Fibroblast of skin of right biceps (primary cell): Measurements from ENCODE around the gene ADAMTS2.

Experiments
- DNase-seq: peaks from one replicate; pipeline ENCODE4 v3.0.0-alpha.2; 2013

The ADAMTS2 gene

DNA sequence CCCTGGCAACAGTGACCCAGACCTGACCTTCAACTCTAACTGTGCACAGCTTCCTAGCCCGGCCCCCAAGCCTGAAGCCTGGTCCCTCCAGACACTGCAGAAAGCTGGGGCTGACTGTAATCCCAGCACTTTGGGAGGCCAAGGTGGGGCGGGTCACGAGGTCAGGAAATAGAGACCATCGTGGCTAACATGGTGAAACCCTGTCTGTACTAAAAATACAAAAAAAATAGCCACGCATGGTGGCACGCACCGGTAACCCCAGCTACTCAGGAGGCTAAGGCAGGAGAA is 35.9 kb downstream of the ADAMTS2 start:
- DNase-seq = no peak

DNA sequence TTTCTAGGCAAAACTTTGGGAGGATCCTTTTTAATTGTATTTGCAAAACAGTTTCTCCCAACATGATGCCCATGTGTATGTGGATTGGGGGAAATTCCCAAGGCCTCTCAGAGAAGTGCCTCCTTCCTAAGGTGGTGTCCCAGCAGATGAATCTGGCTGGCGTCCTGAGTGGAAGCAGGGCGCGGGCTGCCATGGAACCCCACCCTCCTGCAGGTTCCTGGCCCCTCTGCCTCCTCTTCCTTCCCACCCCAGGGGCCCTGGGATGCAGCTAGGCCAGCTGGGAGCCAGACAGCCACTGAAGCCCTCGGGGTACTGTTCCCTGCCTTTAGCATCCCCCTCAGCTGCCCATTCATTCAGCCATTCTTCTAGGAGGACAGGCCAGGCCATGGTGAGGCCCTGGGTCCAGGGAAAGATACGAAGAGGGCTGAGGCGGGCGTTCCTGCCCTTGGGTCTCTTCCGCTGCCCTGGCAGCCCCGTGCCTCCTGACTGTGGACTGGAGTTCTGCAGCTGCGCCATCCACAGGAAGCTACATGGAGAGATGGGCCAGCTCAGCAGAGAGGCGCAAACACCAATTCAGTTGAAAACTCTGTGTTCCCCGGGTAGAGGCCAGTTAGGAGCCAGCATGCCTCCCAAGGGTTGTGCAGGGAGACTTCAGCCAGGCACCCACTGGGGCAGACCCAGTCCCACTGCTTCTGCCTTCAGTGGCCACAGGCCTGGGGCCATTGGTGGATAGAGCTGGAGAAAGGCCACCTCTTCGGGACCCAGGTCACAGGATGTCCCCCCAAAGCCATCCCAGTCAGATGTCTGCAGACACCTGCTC is 36.5 kb downstream of the ADAMTS2 start:
- no peak for DNase-seq

DNA sequence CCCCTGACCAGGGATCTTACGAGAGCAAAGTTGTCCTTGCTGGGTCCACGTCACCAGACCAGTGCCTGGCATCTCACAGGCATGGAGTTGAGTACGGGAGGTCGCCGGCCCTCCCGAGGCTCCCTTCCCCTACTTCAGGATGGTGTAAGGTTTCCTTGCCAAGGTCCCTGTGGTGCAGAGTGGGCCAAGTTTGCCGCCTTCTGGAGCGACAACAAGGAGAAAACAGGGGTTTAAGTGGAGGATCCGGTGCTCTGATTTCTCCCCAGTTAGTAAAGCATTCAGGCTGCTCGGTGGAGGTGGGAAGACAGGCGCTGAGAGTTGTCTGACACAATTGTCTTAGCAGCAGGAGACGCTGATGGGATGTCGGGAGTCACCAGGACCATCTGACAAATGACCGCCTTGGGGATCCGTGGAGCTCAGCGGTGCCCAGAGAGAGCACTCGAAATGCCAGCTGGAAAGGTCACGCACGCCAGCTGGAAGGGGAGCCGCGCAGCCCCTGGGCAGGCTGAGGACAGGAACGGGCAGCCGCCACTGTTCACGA is 37.3 kb downstream of the ADAMTS2 start:
- no peak for DNase-seq

DNA sequence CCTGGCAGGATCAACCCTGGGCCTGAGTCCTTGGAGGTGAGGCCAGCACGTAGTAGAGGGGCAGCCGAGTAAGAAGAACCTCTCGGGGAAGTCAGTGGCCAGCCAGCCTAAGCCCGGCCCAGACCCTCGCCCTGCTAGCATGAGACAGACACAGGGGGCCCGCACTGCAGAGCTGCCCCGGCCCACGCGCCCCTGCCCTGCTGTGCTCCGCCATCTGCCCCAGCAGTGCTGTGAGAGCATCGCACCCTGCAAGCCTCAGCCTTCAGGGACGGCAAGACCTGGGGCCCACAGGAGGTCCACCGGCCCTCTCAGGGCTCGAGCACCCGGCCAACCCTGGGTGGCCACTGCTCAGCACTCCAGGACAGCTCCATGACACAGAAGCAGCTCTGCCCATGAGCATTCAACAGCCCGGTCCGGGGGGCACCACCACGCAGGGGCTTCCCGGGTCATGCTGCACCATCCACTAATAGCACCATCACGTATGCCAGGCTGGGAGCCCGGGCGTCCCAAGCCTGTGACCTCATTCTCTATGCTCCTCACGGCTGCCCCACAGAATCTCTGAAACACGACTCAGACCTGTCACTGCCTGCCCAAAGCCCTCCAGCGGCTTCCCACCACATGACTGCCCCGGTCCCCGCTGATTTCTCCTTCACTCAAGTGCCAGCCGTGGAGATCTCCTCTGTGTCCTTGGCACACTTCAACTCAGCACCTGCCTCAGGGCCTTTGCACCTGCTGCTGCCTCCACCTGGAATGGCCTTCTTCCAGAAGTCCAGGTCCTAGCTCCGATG is 38.1 kb downstream of the ADAMTS2 start:
- peak; percentile 38 for DNase-seq

DNA sequence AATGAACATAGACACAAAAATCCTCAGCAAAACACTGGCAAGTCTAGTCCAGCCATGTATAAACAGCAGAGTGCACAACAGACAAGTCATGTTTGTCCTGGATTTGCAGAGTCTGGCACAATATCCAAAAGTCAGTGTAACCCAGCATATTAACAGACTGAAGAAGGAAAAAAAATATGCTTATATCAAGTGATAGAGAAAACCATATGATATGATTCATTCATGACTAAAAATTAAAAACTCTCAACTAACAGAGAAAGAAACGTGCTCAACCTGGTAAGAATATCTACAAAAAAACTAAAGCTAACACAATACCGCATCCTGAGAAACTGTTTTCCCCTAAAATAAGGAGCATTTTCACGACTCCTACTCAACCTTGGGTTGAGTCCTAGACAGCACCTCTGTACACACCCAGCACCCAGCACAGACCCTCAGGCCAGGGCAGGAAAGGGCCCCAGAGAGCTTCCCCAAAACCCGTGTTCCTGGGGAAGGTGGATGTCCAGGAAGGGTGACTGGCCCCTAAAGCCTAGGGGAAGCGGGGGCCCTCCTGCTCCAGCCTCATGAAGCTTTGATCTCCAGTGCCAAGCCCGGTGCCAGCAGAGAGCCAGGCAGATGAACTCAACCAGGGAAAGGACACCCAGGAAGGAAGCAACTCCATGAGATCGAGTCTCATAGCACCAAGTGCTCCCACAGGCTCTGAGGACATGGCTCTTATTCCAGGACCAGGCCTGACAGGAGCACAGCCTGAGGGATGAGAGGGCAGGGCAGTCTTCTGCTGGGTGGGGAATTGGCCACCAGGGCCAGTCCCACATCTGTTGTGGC is 38.9 kb downstream of the ADAMTS2 start:
- DNase-seq = peak; percentile 58

DNA sequence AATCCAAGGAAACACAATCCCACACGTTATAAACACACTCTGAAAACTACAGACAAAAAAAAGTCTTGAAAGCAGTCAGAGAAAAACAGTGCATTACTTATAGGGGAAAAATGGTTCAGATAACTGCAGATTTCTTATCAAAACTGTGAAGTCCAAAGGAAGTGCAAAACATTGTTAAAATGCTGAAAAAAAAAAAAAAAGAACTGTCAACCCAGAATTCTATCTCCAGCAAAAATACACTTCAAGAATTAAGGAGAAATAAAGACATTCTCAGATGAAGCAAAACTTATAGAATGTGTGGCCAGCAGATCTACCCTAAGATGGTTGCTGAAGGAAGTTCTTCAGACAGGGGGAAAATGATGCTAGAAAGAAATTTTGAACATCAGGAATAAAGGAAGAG is 40.4 kb downstream of the ADAMTS2 start:
- no peak for DNase-seq

DNA sequence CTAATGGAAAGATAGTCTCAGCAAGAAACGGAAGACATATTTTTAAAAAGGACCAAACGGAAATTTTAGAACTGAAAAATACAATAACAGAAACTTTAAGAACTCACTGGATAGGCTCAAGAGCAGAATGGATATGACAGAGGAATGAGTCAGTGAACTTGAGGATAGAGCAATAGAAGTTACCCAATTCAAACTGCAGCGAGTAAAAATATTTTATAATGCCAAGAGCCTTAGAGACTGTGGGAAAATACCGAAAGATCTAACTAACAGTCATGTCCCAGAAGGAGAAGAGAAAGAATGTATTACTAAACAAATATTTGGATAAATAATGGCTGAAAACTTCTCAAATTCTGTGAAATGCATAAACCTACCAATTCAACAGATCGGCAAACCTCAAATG is 40.8 kb downstream of the ADAMTS2 start:
- peak; percentile 86 for DNase-seq

DNA sequence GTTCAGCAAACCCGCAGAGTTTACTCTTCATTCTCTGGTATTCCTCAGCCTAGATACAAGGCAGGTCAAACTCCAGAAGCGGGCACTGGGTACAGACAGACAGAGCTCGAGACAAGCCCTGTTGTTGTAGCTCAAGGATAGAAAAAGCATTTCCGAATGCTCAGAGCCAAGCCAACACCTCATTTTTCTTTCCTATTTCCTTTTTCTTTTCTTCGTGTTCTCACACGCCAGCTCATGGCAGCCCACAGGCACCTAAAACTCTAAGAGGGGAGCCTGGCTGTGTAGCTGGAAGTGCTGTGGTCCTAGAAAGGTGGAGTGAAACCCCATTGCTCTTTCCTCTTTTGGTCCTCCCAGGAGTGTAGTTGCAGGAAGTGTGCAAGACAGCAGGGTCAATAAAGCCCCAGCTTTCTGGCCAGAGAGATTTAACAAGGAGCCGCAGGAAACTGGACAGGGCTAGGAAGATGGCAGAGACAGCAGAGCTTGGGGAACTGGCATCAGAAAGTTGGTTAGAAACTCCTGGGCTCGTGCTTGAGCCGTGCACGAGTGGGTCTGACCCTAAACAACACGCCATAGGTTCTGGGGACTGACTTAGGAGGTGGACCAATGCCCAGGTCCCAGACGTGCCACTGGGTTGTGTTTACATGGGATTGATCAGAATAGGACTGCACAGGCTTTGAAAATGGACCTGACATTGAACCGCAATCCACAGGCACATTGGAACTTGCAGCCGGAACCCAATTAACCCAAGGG is 41.6 kb downstream of the ADAMTS2 start:
- no peak for DNase-seq

DNA sequence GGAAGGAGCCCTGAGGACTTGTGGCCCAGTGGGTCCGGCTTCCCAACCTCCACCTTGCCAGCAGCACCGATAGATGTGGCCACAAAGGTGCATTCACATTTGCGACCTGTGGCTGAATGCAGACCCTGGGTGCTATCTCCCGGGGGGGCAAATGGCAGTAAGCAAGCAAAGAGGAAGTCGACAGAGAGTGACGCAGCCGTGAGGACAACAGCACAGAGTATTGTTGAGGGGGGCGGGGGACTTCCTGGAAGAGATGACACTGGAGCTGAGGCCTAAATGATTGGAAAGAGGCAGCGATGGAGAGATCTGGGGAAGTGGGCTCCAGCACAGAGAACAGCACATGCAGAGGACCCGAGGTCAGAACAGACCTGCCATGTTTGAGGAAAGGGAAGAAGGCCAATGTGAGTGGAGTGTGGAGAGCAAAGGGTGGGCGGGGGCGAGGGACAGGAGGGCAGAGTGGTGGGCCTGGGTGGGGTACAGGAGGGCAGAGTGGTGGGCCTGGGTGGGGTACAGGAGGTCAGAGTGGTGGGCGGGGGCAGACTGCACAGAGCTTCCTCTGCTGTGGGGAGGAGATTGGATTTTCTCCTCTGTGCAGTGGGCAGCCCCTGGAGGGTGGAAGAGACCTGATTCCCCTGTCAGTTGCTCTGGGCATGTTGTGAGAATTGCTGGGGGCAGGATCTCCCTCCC is 42.6 kb downstream of the ADAMTS2 start:
- no peak for DNase-seq

DNA sequence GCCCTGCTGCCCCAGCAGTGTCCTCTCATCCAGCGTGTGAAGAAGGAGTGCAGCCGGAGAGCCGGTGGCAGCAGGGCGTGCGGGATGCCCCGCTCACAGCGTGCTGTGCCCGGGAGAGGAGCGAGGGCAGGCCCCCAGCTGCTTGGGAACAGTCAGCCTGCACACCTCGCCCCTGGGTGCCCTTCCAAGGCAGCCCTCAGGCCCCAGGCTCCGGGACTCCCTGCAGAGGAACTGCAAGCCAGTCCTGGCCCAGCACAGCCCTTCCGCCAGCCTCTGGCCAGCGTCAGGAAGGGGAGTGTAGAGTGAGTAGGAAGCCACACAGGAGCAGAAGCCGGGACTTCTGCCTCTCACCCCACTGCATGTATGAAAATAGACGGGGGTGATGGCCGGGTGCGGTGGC is 43.5 kb downstream of the ADAMTS2 start:
- DNase-seq = no peak

DNA sequence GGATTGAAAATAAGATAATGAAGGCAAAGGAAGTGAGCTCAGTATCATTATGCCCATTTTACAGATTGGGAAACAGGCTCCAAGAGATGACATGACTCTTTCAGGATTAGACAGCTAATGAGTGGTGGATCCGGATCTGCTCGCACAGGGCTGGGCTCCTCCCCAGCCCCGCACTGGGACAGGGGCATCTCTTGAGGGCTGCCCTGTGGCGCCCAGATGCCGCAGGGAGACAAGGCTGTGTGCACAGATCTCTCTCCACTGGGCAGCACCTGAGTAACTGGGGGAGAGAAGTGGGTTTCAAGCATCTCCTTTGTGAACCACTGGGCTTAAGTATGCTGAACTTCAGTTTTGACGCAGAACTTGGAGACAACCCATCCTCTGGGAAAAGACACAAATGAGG is 43.9 kb downstream of the ADAMTS2 start:
- no peak for DNase-seq

DNA sequence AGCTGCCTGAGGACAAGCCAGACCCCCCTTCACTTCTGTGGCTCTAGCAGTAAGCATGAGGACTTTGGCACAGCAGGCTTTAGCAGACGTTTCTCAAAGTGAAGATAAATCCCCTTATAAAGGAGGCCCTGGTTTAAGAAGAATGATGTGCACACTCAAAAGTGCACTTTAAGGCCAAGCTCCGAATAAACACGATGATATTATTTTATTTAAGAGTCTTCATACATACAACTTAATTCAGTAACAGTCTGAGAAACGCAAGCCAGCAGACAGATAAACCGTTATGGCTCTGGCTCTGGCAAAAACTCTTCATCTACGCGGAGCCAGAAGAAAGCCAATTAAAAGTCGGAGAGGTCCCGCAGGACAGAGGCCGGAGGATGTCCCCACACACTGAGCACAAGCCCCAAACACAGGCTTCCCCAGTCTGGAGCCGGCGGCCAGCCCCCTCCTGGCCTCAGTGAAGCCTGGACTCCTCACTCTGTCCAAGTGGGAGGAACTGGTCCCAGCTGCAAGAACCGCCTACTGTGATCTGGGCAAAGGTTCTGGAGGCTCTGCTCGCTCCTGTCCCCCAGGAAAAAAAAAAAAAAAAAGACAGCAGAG is 44.6 kb downstream of the ADAMTS2 start:
- no peak for DNase-seq

DNA sequence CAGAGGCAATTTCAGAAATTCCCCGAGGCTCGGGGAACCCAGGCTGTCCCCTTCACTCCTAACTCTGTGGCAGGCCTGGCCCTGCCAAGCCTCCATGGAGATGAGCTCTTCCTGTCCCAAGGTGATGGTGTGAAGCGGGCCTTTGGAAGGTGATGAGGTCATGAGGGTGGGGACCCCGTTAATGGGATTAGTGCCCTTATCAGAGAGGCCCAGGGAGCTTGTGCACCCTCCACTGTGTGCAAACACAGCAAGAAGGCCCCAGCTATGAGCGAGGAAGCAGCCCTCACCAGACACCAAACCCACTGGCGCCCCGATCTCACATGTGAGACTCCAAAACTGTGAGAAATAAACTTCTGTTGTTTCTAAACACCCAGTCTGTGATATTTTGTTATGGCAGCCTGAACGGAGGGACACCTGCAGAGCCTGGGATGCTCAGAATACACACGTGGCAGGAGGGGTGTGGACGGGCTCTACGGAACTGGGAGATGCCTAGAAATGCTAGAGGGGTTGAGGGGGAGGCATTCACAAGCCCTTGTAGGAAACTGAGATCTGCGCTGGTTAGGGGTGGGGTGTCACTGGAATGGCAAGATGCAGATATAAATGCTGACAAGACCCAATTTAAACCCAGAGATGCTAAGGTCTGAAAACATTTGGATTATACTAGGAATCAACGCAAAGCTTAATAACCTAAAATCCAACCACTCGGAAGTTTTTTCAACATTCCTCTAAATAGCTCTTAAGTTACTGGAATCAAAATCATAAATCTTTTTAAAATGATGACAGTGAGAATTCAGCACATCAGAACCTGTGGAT is 46.9 kb downstream of the ADAMTS2 start:
- DNase-seq = no peak

DNA sequence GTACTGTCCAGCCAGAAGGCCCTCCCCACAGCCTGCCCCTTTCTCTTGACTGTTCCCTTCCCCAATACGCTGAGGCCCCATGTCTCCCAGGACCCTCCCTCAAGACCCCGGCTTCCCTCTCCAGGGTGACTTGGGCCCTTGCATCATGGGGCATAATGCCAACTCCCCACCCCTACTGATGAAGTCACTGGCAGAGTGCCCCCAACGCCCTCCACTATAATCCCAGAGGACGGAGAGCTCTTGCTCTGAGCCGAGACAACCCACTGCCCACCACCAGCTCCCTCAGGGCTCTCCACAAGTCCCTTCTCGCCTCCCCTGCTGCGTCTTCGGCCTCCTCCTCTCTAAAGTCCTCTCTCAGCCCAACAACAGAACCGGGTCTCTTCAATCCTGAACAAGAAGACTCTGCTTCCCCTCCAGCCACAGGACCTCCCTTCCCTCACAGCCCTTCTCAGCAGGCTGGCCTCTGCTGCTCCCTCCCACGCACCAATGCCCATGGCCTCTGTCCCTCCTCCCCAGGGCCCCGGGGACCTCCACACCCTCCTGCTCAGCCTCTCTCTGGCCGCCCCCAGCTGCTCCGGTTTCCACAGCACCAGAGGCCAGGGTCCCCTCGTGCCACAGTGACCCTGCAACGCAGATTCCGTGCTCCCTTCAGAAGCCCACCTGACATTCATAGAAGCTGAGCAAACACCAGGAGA is 47.6 kb downstream of the ADAMTS2 start:
- DNase-seq = no peak

DNA sequence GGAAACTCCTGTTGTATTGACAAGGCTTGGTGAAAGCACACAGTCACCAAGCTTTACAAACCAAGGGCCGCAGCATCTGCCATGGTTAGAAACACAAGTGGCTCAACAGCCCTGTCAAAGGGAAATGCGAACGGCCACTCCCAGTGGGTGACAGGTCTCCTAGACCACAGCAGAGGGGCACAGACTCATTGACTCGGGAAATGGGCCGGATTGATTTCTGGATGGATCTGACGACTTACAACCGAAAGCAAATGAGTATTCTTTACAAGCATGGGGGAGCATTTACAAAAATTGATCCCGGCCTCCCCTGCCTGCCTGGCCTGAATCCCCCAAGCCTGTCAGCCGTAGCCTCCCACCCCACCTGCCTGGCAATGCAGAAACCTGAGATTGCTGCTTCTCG is 48.2 kb downstream of the ADAMTS2 start:
- DNase-seq = no peak

DNA sequence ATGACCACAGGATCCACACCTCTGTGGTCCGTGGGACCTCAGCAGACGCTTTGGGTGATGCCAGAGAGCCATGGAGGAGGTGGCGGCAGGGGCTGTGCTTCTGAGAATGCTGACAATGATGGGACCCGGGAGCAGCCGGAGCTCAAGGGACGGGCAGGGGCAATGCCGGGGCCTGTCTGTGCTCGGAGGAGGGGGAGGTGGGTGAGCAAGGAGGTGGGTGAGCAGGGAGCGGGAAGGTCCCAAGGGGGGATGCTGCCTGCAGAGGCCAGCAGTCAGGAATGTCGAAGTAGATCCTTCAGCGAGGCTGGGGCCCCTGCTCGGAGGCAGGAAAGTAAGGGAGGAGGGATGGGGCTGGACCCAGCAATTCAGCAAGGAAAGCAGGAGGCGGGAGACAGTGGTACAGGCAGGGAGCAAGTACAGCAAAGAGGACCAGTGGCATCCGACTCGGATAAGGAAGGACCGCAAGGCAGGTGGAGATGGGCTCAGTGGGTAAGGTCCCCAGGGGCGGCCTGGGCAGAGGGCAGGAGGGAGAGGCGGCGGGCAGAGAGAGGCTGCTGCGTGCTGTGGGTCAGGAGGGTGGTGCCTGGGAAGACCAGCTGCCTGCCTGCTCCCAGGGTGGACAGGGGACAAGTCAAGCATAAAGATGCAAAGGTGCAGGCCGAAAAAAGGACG is 49.0 kb downstream of the ADAMTS2 start:
- DNase-seq = no peak

DNA sequence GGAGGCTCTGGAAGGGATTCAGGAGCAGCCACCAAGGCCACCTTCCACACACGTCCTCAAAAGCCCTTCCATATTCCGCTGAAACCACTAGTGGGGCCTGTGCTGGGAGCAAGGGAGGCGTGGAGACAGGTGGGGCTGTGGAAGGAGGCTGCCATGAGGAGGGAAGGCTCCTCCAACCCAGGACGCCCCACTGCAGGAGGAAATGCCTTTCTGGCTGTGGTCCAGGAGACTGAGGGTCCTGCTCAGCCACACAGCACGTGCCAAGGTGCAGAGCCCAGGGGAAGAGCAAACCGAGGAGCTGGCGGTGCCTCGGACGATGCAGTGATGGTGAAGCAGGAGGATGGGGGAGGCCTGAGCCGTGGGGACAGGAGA is 49.5 kb downstream of the ADAMTS2 start:
- DNase-seq = no peak

DNA sequence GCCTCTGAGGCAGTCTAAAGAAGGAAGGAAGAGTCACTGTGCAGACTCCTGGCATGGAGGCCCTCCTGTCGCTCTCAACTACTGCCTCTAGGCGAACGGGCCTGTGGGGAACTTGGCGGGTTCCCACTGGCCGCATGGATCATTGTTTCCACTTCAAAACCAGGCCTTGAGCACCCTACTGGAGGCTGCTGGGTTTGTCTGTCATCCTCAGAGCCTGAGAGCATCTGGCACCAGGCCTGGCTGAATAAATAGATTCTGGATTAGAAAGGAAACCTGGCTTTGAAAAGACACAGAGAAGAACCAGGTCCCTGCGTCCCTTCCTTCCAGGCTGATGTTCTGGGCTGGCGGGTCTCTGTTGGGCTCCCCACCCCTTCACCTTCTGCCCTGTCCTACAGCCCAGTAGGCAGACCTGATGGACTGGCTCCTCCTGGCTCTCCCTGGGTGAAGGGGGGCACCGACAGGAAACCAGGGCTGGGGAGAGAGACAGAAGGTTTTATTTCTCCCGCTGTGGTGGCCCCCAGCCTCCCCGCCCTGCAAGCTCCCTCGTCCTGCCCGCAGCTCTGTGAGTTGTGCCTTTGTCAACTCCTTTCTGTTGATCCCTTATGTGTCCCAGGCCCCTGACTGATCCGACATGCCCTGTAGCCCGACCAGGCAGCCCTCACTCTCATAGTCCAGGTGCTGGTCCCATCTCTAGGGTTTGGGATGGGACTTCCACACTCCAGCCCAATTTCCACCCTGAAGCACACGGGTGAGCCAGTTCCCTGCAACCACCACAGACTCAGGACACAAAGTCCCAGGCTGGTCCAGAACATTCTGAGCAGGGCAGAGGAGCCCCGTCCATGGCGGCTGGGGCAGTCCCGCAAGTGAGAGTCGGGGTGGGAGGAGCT is 50.1 kb downstream of the ADAMTS2 start:
- DNase-seq = peak; percentile 52
